ENCODE measurements around the gene ARF5.
A peak's percentile ranks its signal among the peaks of the same experiment; 100 is the strongest.

Gene ARF5

GRCh38 chr7:127588697-127589482 lies 679 bp downstream of the ARF5 start:
- DNase-seq (ENCODE audit: low read depth in 2 of 2) = no peak

DNA sequence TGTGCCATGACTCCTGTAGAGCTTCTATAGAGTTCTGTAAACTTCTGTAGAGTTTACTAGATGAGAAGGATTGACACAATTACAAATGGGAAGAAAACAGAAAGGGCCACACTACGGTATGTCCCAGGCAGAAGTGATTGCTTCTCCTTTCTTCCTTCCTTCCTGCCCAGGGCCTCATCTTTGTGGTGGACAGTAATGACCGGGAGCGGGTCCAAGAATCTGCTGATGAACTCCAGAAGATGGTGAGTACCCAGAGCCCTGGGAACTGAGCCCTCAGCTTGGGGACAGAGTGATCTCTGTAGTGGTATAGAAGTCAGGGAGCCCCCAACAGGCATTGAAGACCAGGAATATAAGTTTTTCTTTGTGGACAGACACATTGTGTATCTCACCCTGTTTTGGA lies 1.7 kb downstream of the ARF5 start:
- no peak for DNase-seq (ENCODE audit: low read depth in 2 of 2)

- no peak for DNase-seq (ENCODE audit: low read depth in 2 of 2)
Measured at GRCh38 chr7:127591189-127591588, 3.0 kb downstream of the ARF5 start.

DNA sequence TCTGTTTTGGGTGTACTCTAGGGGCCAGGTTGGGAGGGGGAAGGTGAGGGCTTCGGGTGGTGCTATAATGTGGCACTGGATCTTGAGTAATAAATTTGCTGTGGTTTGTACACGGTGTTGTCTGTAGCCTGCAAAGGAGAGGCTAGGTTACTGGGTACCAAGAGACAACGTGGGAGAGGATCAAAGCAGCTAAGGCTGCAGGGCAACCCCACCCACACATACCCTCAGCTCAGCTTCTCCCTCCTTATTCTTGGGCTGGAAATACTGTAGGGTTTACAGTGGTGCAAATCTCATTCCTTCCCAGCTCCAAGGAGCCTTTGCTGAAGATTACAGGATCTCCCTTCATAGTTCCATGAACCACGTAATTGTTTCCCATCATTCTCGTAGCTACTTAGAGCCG lies 3.4 kb downstream of the ARF5 start:
- no peak for DNase-seq (ENCODE audit: low read depth in 2 of 2)

DNA sequence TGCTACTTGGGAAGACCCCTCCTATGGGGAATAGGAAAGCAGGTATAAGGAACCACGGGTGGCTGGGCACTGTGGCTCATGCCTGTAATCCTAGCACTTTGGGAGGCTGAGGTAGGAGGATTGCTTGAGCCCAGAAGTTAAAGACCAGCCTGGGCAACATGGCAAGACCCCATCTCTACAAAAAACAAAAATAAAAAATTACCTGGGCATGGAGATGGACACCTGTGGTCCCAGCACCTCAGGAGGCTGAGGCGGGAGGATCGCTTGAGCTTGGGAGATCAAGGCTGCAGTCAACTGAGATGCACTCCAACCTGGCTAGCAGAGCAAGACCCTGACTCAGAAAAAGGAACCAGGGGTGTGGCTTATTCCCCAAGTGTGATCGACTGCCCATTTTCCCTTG lies 4.3 kb downstream of the ARF5 start:
- no peak for DNase-seq (ENCODE audit: low read depth in 2 of 2)

DNA sequence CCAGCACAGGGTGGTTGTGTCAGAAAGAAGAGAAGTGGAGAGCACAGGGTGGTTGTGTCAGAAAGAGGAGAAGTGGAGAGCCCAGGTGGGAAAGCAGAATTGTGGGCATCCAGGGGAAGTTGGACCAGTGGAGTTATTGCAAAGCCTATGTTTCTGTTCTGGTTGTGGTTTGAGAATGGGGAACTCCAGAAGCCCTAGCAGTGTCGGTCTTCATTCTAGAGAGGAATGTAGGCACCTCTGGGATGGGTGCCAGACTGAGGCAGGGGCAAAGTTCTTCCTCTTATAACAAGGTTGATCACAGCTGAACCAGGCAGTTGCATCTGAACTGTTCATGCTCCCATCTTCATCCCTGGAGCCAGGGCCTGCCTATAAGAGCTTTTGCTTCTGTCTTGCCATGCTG lies 6.3 kb downstream of the ARF5 start:
- no peak for DNase-seq (ENCODE audit: low read depth in 2 of 2)

GRCh38 chr7:127595737-127596136 lies 7.5 kb downstream of the ARF5 start:
- no peak for DNase-seq (ENCODE audit: low read depth in 2 of 2)

DNA sequence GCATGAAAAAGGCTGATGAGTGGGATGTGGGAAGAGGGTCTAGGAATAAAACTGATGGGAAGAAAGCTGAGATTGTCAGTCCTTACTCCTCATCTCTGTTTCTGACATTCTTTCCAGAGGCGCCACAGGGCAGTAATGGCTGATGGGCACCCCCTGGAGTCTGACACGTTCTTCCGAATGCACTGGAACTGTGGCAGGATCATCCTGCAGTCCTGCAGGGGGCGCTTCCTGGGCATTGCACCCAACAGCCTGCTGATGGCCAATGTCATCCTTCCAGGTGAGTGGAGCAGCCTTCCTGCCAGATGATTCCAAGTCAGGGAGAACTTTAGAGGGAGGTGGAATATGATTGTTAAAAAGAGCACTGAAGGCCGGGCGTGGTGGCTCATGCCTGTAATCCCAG lies 10.1 kb downstream of the ARF5 start:
- DNase-seq (ENCODE audit: low read depth in 2 of 2) = no peak

GRCh38 chr7:127600885-127601284 lies 12.7 kb downstream of the ARF5 start:
- no peak for DNase-seq (ENCODE audit: low read depth in 2 of 2)

- no peak for DNase-seq (ENCODE audit: low read depth in 2 of 2)
Measured at GRCh38 chr7:127608446-127608845, 20.2 kb downstream of the ARF5 start.

GRCh38 chr7:127609297-127609696 lies 21.1 kb downstream of the ARF5 start:
- no peak for DNase-seq (ENCODE audit: low read depth in 2 of 2)

DNA sequence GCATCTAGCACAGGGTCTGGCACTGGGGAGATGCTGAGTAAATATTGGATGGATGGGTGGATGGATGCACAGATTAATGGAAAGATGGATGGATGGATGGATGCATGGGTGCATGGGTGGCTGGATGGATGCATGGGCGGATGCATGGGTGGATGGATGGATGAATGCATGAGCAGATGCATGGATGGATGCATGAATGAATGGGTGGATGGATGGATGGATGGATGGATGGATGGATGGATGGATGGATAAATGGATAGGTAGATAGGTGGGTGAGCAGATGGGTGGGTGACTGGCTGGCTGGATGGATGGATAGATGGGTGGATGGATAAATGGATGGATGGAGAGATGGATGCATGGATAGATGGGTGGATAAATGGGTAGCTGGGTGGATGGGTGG lies 24.1 kb downstream of the ARF5 start:
- DNase-seq (ENCODE audit: low read depth in 2 of 2) = no peak

- no peak for DNase-seq (ENCODE audit: low read depth in 2 of 2)
Measured at GRCh38 chr7:127616724-127617123, 28.5 kb downstream of the ARF5 start.

DNA sequence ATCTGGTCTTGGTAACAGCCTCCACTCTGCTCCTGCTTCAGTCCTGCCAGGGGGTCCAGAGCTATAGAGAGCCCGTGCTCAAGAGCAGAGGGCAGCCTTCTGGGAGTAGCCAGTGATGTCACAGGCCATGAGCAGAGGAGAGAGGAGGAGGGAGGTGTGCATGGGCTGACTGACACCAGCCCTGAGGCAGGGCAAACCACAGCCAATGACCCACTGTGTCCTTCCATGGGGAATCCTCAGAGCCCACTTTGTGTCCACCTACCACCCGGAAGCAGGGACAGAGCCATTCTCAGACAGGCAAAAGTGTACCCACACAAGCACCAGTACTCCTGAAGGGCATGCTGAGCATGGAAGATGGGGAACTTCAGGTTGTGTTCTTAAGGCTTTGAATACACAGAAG lies 29.8 kb downstream of the ARF5 start, which contains the start of gene PAX4:
Gene PAX4 (minus strand): TSS at position 101 of the 400 bp plus-strand sequence. CDS start 2,214 bp downstream, outside the sequence.
- no peak for DNase-seq (ENCODE audit: low read depth in 2 of 2)

GRCh38 chr7:127618775-127619174 lies 30.6 kb downstream of the ARF5 start:
- DNase-seq (ENCODE audit: low read depth in 2 of 2) = no peak

GRCh38 chr7:127619681-127620405 lies 31.6 kb downstream of the ARF5 start:
- no peak for DNase-seq (ENCODE audit: low read depth in 2 of 2)

GRCh38 chr7:127620406-127621233 lies 32.4 kb downstream of the ARF5 start:
- DNase-seq (ENCODE audit: low read depth in 2 of 2) = no peak

DNA sequence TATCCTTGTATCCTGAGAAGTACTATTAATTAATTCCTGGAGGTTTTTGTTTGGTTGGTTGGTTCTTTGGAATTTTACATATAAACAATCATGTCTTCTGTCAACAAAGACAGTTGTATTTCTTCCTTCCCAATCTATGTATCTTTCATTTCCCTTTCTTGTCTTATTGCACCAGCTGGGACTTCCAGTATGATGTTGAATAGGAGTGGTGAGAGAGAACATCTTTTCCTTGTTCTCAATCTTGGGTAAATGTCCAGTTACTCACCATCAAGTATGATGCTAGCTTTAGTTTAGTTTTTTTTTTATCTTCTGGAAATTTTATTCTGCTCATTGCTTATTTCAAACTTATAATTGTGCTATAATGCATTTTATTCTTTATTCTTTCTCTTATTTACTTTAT lies 37.1 kb downstream of the ARF5 start:
- DNase-seq (ENCODE audit: low read depth in 2 of 2) = no peak

- DNase-seq (ENCODE audit: low read depth in 2 of 2) = no peak
Measured at GRCh38 chr7:127628445-127628844, 40.2 kb downstream of the ARF5 start.

GRCh38 chr7:127629268-127629854 lies 41.1 kb downstream of the ARF5 start:
- DNase-seq (ENCODE audit: low read depth in 2 of 2) = peak in 1 of 2 donors; percentile 15

- DNase-seq (ENCODE audit: low read depth in 2 of 2) = no peak
Measured at GRCh38 chr7:127632276-127632910, 44.2 kb downstream of the ARF5 start.
